ENCODE data around the gene TEX14.

Gene TEX14

DNA sequence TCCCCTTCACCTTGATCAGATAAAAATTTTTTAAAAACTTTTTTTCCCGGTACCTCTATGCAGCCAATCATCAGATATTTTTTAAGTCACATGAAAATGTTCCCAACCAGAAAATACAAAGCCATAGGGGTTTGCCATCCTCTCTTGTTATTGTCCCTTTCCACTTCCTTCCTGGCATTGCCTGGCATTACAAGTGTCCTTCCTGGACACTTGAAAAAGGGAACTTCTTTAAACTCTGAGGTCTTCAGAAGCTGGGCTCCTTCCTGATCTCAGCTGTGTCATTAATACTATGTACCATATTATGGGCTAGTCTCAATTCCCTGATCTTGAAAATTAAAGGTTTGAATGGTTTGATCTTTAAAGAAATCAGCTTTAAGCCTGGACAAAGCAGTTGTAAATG, 64.9 kb downstream of the TEX14 start:
- Histone ChIP-seq H3K36me3 (ENCODE audit: control insufficient read depth, insufficient read depth, low read length) (no peaks in the 10 kb centered on the region), H3K27me3 (replicated peaks; ENCODE audit: control insufficient read depth, insufficient read depth, low read length) (no peaks in the 10 kb centered on the region), H3K4me3 (replicated peaks; ENCODE audit: low read depth, low read length) (no peak overlapping the region)
- TF ChIP-seq, protein P1, sequence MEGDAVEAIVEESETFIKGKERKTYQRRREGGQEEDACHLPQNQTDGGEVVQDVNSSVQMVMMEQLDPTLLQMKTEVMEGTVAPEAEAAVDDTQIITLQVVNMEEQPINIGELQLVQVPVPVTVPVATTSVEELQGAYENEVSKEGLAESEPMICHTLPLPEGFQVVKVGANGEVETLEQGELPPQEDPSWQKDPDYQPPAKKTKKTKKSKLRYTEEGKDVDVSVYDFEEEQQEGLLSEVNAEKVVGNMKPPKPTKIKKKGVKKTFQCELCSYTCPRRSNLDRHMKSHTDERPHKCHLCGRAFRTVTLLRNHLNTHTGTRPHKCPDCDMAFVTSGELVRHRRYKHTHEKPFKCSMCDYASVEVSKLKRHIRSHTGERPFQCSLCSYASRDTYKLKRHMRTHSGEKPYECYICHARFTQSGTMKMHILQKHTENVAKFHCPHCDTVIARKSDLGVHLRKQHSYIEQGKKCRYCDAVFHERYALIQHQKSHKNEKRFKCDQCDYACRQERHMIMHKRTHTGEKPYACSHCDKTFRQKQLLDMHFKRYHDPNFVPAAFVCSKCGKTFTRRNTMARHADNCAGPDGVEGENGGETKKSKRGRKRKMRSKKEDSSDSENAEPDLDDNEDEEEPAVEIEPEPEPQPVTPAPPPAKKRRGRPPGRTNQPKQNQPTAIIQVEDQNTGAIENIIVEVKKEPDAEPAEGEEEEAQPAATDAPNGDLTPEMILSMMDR (IDR thresholded peaks at IDR 0.05; ENCODE audit: insufficient read depth, low read length, poor library complexity, severe bottlenecking) = no peak
- DNase-seq (ENCODE audit: extremely low read depth, insufficient read length) = no peak

DNA sequence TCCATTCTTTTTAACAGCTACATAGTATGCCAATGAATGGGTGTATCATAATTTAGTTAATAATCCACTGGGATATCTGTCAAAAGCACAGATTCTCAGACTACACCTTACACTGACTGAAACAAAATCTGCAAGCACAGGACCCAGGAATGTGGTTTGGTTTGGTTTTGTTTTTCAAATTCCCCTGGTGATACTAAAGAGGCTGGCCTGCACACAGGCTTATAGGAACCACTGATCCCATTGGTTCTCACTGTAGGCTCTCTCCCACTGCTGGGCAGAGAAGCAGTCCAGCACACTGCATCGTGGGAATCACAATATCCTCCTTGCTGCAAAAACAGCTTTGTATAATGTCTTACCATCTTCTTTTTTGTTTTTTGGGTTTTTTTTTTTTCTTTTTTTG, 67.1 kb downstream of the TEX14 start:
- Histone ChIP-seq H3K36me3 (ENCODE audit: control insufficient read depth, insufficient read depth, low read length) (no peaks in the 10 kb centered on the region), H3K4me3 (replicated peaks; ENCODE audit: low read depth, low read length) (no peak overlapping the region), H3K27me3 (replicated peaks; ENCODE audit: control insufficient read depth, insufficient read depth, low read length) (no peaks in the 10 kb centered on the region)
- TF ChIP-seq, protein P1 (IDR thresholded peaks at IDR 0.05; ENCODE audit: insufficient read depth, low read length, poor library complexity, severe bottlenecking) = no peak
- DNase-seq (ENCODE audit: extremely low read depth, insufficient read length) = no peak

- DNase-seq (ENCODE audit: extremely low read depth, insufficient read length) = peak; percentile 74
- no peak overlapping the region for H3K4me3 ChIP-seq (replicated peaks; ENCODE audit: low read depth, low read length)
Measured at GRCh38 chr17:58621174-58621573, 70.7 kb downstream of the TEX14 start.

DNA sequence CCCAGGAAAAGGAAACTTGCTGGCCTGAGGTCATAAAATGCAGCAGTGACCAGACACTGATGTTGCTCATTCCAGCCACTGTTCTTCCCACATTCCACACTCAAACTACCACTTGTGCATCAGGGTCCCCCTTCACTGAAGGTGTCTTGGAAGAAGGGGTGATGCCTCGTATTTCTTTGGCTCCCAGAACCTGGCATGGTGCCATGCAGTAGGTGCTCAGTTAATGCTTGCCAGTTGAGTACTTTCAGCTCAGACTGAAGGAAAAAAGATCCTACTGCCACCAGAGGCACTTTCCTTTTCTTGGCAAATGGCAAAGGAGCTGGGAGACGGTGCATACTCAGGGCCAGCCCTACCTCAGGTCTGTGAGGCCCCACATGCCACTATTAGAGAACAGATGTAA, 73.5 kb downstream of the TEX14 start:
- no peak for DNase-seq (ENCODE audit: extremely low read depth, insufficient read length)
- Histone ChIP-seq H3K36me3 (ENCODE audit: control insufficient read depth, insufficient read depth, low read length) (no peaks in the 10 kb centered on the region), H3K27me3 (replicated peaks; ENCODE audit: control insufficient read depth, insufficient read depth, low read length) (no peaks in the 10 kb centered on the region), H3K4me3 (replicated peaks; ENCODE audit: low read depth, low read length) (no peak overlapping the region)
- TF ChIP-seq, protein P1 (IDR thresholded peaks at IDR 0.05; ENCODE audit: insufficient read depth, low read length, poor library complexity, severe bottlenecking) = no peak

More at GRCh38 chr17:58621174-58621573, 70.7 kb downstream of the TEX14 start:
- TF ChIP-seq, protein P1 (IDR thresholded peaks at IDR 0.05; ENCODE audit: insufficient read depth, low read length, poor library complexity, severe bottlenecking) = no peak
- H3K27me3 ChIP-seq (replicated peaks; ENCODE audit: control insufficient read depth, insufficient read depth, low read length) = no peaks in the 10 kb centered on the region
- no peaks in the 10 kb centered on the region for H3K36me3 ChIP-seq (ENCODE audit: control insufficient read depth, insufficient read depth, low read length)

DNA sequence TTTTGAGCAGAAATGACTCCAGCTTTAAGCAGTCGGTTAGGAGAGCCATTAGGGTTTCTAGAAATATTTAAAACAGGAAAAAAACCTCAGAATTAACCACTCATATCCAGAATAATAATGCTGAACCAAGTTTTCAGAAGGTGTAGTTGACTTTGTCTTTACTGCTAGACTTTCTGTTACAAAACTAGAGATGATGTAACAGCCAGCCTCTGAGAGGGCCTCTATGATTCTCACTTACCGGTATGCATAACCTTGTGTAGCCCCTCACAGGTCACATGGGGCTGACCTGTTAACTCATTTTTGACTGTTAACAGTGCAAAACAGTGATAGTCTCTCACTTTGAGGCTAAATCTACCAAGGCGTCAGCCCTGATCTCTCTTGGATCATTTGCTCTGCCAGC, 74.3 kb downstream of the TEX14 start:
- TF ChIP-seq, protein P1 (IDR thresholded peaks at IDR 0.05; ENCODE audit: insufficient read depth, low read length, poor library complexity, severe bottlenecking) = no peak
- peak; percentile 39 for DNase-seq (ENCODE audit: extremely low read depth, insufficient read length)
- no peaks in the 10 kb centered on the region for H3K36me3 ChIP-seq (ENCODE audit: control insufficient read depth, insufficient read depth, low read length)
- H3K4me3 ChIP-seq (replicated peaks; ENCODE audit: low read depth, low read length) = no peak overlapping the region
- H3K27me3 ChIP-seq (replicated peaks; ENCODE audit: control insufficient read depth, insufficient read depth, low read length) = no peaks in the 10 kb centered on the region
